Measurements from ENCODE around the gene RSRC1. TPM values are rescaled to one million over a fixed set of nuclear protein-coding genes. Genes with fewer than 3 reads are reported as not detected.

Gene RSRC1
- polyA plus RNA-seq, 1 donor (not counting 4 experiments of a cell fraction or from before 2014, with no cell fraction given), result 11.1 TPM

DNA sequence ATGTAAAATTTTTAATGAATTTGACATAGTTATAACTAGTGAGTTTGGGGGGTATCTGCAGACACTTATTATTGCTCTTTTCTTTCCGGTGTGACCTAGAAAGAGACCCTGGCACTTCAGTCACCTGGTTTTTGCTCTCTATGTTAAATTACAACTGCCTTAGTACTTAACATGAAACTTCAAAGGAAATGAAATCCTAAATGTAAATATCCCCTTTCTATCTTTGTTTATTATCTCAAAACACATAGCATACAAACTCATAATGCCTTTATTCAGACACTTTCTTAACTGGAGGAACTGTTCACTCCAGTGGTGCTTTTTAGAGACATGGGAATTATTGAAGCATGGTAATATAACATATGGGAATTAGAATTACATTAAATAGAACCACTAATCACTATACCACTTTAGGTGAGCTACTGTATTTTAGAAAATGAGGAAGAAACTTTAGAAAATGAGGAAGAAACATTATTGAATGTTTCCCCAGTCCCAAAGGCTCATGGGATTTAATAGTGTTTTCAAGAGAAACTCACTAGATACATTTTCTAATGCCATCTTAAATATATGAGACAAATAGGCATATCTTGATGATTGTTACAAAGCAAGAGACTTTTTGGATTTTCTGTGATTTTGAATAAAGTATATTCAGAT, 341.6 kb downstream of the RSRC1 start:
- Histone ChIP-seq H4K20me1 (ENCODE audit: control insufficient read depth, extremely low read depth, insufficient read depth, low read length) (no peaks in the 10 kb centered on the region), H3K27ac (ENCODE audit: control insufficient read depth, insufficient read depth, low read length) (no peak overlapping the region), H3K36me3 (ENCODE audit: control insufficient read depth in 2 of 2, extremely low read depth in 1 of 2, insufficient read depth in 2 of 2, low read length in 2 of 2) (no peaks in the 10 kb centered on the region), H3K9me1 (ENCODE audit: control insufficient read depth, extremely low read depth, insufficient read depth, low read length) (no peaks in the 10 kb centered on the region), H3K4me3 (ENCODE audit: control insufficient read depth in 2 of 3, extremely low read depth in 1 of 3, insufficient read depth in 2 of 3, low read depth in 1 of 3, low read length in 3 of 3) (no peak overlapping the region), H2AFZ (ENCODE audit: control insufficient read depth, low read length) (no peak overlapping the region), H3K9me3 (ENCODE audit: control insufficient read depth, low read depth, low read length) (no peaks in the 10 kb centered on the region), H3K4me2 (ENCODE audit: control insufficient read depth, extremely low read depth, insufficient read depth, low read depth, low read length) (no peak overlapping the region), H3K4me1 (ENCODE audit: control insufficient read depth, extremely low read depth, insufficient read depth, low read length) (no peaks in the 10 kb centered on the region), H3K9ac (ENCODE audit: control insufficient read depth, extremely low read depth, insufficient read depth, low read length) (no peak overlapping the region), H3K79me2 (ENCODE audit: control insufficient read depth, insufficient read depth, low read length) (no peaks in the 10 kb centered on the region), H3K27me3 (ENCODE audit: control insufficient read depth, extremely low read depth, insufficient read depth, low read length) (no peaks in the 10 kb centered on the region)
- no peak for TF ChIP-seq EZH2 (IDR thresholded peaks at IDR 0.05; ENCODE audit: low read length)
- TF ChIP-seq, protein P1, sequence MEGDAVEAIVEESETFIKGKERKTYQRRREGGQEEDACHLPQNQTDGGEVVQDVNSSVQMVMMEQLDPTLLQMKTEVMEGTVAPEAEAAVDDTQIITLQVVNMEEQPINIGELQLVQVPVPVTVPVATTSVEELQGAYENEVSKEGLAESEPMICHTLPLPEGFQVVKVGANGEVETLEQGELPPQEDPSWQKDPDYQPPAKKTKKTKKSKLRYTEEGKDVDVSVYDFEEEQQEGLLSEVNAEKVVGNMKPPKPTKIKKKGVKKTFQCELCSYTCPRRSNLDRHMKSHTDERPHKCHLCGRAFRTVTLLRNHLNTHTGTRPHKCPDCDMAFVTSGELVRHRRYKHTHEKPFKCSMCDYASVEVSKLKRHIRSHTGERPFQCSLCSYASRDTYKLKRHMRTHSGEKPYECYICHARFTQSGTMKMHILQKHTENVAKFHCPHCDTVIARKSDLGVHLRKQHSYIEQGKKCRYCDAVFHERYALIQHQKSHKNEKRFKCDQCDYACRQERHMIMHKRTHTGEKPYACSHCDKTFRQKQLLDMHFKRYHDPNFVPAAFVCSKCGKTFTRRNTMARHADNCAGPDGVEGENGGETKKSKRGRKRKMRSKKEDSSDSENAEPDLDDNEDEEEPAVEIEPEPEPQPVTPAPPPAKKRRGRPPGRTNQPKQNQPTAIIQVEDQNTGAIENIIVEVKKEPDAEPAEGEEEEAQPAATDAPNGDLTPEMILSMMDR (optimal IDR thresholded peaks at IDR 0.05 in 1 of 3, IDR thresholded peaks at IDR 0.05 in 1 of 3, conservative IDR thresholded peaks at IDR 0.05 in 1 of 3; ENCODE audit: extremely low read depth in 1 of 3, insufficient read depth in 2 of 3, low read length in 3 of 3), result no peak
- no peak for DNase-seq (ENCODE audit: low read depth, low spot score)
- dilution Hi-C loops (cut with MboI; ENCODE audit: extremely low pct_ligation_motif_present, low sequenced_read_pairs), result no loop called here
- no peak for FAIRE-seq

DNA sequence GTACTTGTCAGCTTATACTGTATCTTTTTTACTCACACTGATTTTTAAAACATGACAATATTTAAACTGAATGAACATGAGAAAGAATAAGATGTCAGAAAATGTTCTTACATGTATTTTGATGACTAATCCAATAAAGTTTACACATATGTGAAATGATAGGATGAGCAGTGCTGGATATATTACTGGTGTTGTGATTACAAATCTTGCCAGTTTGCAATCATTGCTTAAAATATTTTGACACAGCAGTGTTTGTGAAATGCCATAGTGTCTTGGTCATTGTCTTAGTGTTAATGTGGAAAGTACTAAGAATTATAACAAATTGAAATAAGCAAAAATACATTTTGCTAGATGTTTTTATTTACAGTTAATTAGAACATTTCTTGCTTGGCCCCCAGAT, 342.4 kb downstream of the RSRC1 start:
- DNase-seq (ENCODE audit: low read depth, low spot score) (no peak), FAIRE-seq (no peak)
- Histone ChIP-seq H3K27ac (ENCODE audit: control insufficient read depth, insufficient read depth, low read length) (no peak overlapping the region), H3K27me3 (ENCODE audit: control insufficient read depth, extremely low read depth, insufficient read depth, low read length) (no peaks in the 10 kb centered on the region), H3K9me3 (ENCODE audit: control insufficient read depth, low read depth, low read length) (no peaks in the 10 kb centered on the region), H3K4me3 (ENCODE audit: control insufficient read depth in 2 of 3, extremely low read depth in 1 of 3, insufficient read depth in 2 of 3, low read depth in 1 of 3, low read length in 3 of 3) (no peak overlapping the region), H3K9me1 (ENCODE audit: control insufficient read depth, extremely low read depth, insufficient read depth, low read length) (no peaks in the 10 kb centered on the region), H3K79me2 (ENCODE audit: control insufficient read depth, insufficient read depth, low read length) (no peaks in the 10 kb centered on the region), H3K4me1 (ENCODE audit: control insufficient read depth, extremely low read depth, insufficient read depth, low read length) (no peaks in the 10 kb centered on the region), H3K4me2 (ENCODE audit: control insufficient read depth, extremely low read depth, insufficient read depth, low read depth, low read length) (no peak overlapping the region), H4K20me1 (ENCODE audit: control insufficient read depth, extremely low read depth, insufficient read depth, low read length) (no peaks in the 10 kb centered on the region), H3K9ac (ENCODE audit: control insufficient read depth, extremely low read depth, insufficient read depth, low read length) (no peak overlapping the region), H2AFZ (ENCODE audit: control insufficient read depth, low read length) (no peak overlapping the region), H3K36me3 (ENCODE audit: control insufficient read depth in 2 of 2, extremely low read depth in 1 of 2, insufficient read depth in 2 of 2, low read length in 2 of 2) (no peaks in the 10 kb centered on the region)
- TF ChIP-seq EZH2 (IDR thresholded peaks at IDR 0.05; ENCODE audit: low read length), result no peak
- TF ChIP-seq, protein P1 (optimal IDR thresholded peaks at IDR 0.05 in 1 of 3, IDR thresholded peaks at IDR 0.05 in 1 of 3, conservative IDR thresholded peaks at IDR 0.05 in 1 of 3; ENCODE audit: extremely low read depth in 1 of 3, insufficient read depth in 2 of 3, low read length in 3 of 3), result no peak
- dilution Hi-C loops (cut with MboI; ENCODE audit: extremely low pct_ligation_motif_present, low sequenced_read_pairs), result no loop called here

All from keratinocyte (primary cell).